Stimulated activated naive CD8-positive, alpha-beta T cell treated with anti-CD3 and anti-CD28 coated beads, Interleukin-15, Interleukin-2, amounts not matched to agents 100 ng/mL and 50 ng/mL, for 24 hours (primary cell): ENCODE data around the gene RAB3IL1.

Experiments
- H3K27ac Mint-ChIP-seq: one replicate; pipeline ENCODE4 v1.8.0; 2021; ENCODE audit warnings: mild to moderate bottlenecking, mixed read lengths
- H3K27me3 Mint-ChIP-seq: one replicate; pipeline ENCODE4 v1.8.0; 2021; ENCODE audit warnings: mixed read lengths
- H3K36me3 Mint-ChIP-seq: one replicate; pipeline ENCODE4 v1.8.0; 2021; ENCODE audit warnings: low read depth, mixed read lengths
- H3K4me1 Mint-ChIP-seq: one replicate; pipeline ENCODE4 v1.8.0; 2021; ENCODE audit warnings: low read depth, mixed read lengths
- H3K4me3 Mint-ChIP-seq: one replicate; pipeline ENCODE4 v1.8.0; 2021; ENCODE audit warnings: mild to moderate bottlenecking, mixed read lengths
- H3K9me3 Mint-ChIP-seq: one replicate; pipeline ENCODE4 v1.8.0; 2021; ENCODE audit warnings: mixed read lengths

RAB3IL1 gene

GRCh38 chr11:61866231-61866957 lies 51.0 kb downstream of the RAB3IL1 start:
- Mint-ChIP-seq H3K4me1 (peaks cover 3% of the 10 kb centered on the region), H3K4me3 (no peak overlapping the region), H3K36me3 (no peaks in the 10 kb centered on the region), H3K9me3 (no peaks in the 10 kb centered on the region), H3K27me3 (no peaks in the 10 kb centered on the region), H3K27ac (no peak overlapping the region)

- no peaks in the 10 kb centered on the region for H3K27me3 Mint-ChIP-seq
- no peak overlapping the region for H3K27ac Mint-ChIP-seq
- H3K9me3 Mint-ChIP-seq, result no peaks in the 10 kb centered on the region
- H3K4me3 Mint-ChIP-seq, result no peak overlapping the region
- H3K36me3 Mint-ChIP-seq, result no peaks in the 10 kb centered on the region
- H3K4me1 Mint-ChIP-seq, result no peaks in the 10 kb centered on the region
Observed at GRCh38 chr11:61864814-61865775, 52.3 kb downstream of the RAB3IL1 start.

GRCh38 chr11:61863548-61864081 lies 53.8 kb downstream of the RAB3IL1 start:
- no peaks in the 10 kb centered on the region for H3K36me3 Mint-ChIP-seq
- no peak overlapping the region for H3K27ac Mint-ChIP-seq
- H3K9me3 Mint-ChIP-seq, result no peaks in the 10 kb centered on the region
- H3K27me3 Mint-ChIP-seq, result no peaks in the 10 kb centered on the region
- no peak overlapping the region for H3K4me3 Mint-ChIP-seq
- H3K4me1 Mint-ChIP-seq, result no peaks in the 10 kb centered on the region

- H3K36me3 Mint-ChIP-seq, result no peaks in the 10 kb centered on the region
Observed at GRCh38 chr11:61862714-61863547, 54.4 kb downstream of the RAB3IL1 start.

GRCh38 chr11:61861634-61862033 lies 55.7 kb downstream of the RAB3IL1 start:
- H3K9me3 Mint-ChIP-seq, result no peaks in the 10 kb centered on the region
- H3K27ac Mint-ChIP-seq, result no peak overlapping the region
- H3K27me3 Mint-ChIP-seq, result no peaks in the 10 kb centered on the region
- H3K36me3 Mint-ChIP-seq, result no peaks in the 10 kb centered on the region
- H3K4me3 Mint-ChIP-seq, result no peak overlapping the region
- H3K4me1 Mint-ChIP-seq, result no peaks in the 10 kb centered on the region

More at GRCh38 chr11:61862714-61863547, 54.4 kb downstream of the RAB3IL1 start:
- Mint-ChIP-seq H3K4me1 (no peaks in the 10 kb centered on the region), H3K27ac (no peak overlapping the region), H3K27me3 (no peaks in the 10 kb centered on the region), H3K4me3 (no peak overlapping the region), H3K9me3 (no peaks in the 10 kb centered on the region)

- Mint-ChIP-seq H3K36me3 (no peaks in the 10 kb centered on the region), H3K27ac (no peak overlapping the region), H3K4me1 (no peaks in the 10 kb centered on the region)
Observed at GRCh38 chr11:61860054-61860903, 57.1 kb downstream of the RAB3IL1 start.

GRCh38 chr11:61855939-61856680 lies 61.3 kb downstream of the RAB3IL1 start:
- H3K4me3 Mint-ChIP-seq, result no peak overlapping the region
- H3K36me3 Mint-ChIP-seq, result no peaks in the 10 kb centered on the region
- no peaks in the 10 kb centered on the region for H3K27me3 Mint-ChIP-seq
- no peaks in the 10 kb centered on the region for H3K4me1 Mint-ChIP-seq
- no peak overlapping the region for H3K27ac Mint-ChIP-seq
- no peaks in the 10 kb centered on the region for H3K9me3 Mint-ChIP-seq

More at GRCh38 chr11:61860054-61860903, 57.1 kb downstream of the RAB3IL1 start:
- Mint-ChIP-seq H3K27me3 (no peaks in the 10 kb centered on the region), H3K9me3 (no peaks in the 10 kb centered on the region), H3K4me3 (no peak overlapping the region)

- Mint-ChIP-seq H3K27ac (no peak overlapping the region), H3K4me3 (no peak overlapping the region), H3K9me3 (no peaks in the 10 kb centered on the region), H3K4me1 (no peaks in the 10 kb centered on the region), H3K36me3 (no peaks in the 10 kb centered on the region), H3K27me3 (no peaks in the 10 kb centered on the region)
Observed at GRCh38 chr11:61854966-61855714, 62.2 kb downstream of the RAB3IL1 start.

GRCh38 chr11:61854206-61854895 lies 63.0 kb downstream of the RAB3IL1 start:
- no peak overlapping the region for H3K4me3 Mint-ChIP-seq
- H3K27ac Mint-ChIP-seq, result no peak overlapping the region
- no peaks in the 10 kb centered on the region for H3K9me3 Mint-ChIP-seq
- no peaks in the 10 kb centered on the region for H3K4me1 Mint-ChIP-seq
- H3K27me3 Mint-ChIP-seq, result no peaks in the 10 kb centered on the region
- H3K36me3 Mint-ChIP-seq, result no peaks in the 10 kb centered on the region

GRCh38 chr11:61853698-61854169 lies 63.6 kb downstream of the RAB3IL1 start:
- H3K27me3 Mint-ChIP-seq, result no peaks in the 10 kb centered on the region
- no peaks in the 10 kb centered on the region for H3K36me3 Mint-ChIP-seq
- H3K4me3 Mint-ChIP-seq, result no peak overlapping the region
- H3K9me3 Mint-ChIP-seq, result no peaks in the 10 kb centered on the region
- no peaks in the 10 kb centered on the region for H3K4me1 Mint-ChIP-seq
- H3K27ac Mint-ChIP-seq, result no peak overlapping the region

GRCh38 chr11:61851900-61852295 lies 65.5 kb downstream of the RAB3IL1 start:
- Mint-ChIP-seq H3K4me1 (no peaks in the 10 kb centered on the region), H3K36me3 (no peaks in the 10 kb centered on the region), H3K27ac (no peak overlapping the region), H3K4me3 (no peak overlapping the region), H3K27me3 (no peaks in the 10 kb centered on the region), H3K9me3 (no peaks in the 10 kb centered on the region)
